H1 (cell line): Measurements from ENCODE around the gene DUSP3. TPM values are rescaled to one million over a fixed set of nuclear protein-coding genes. Genes with fewer than 3 reads are reported as not detected.

ENCODE experiments used
- ASH2L ChIP-seq: fragments of 200-600, 300-600 bp; sonication (generic); IDR thresholded peaks from one replicate; pipeline ENCODE4 v1.7.1; 2017; ENCODE audit warnings: low read length
- FOSL1 ChIP-seq: IDR thresholded peaks from 2 replicates; pipeline ENCODE4 v1.6.1; 2011; ENCODE audit warnings: mild to moderate bottlenecking, low read depth, low read length, moderate library complexity; ENCODE audit not compliant: insufficient read depth
- KDM1A ChIP-seq: fragments of 200-600, 300-600 bp; sonication (generic); IDR thresholded peaks from 2 replicates; pipeline ENCODE4 v1.7.1; 2016; ENCODE audit warnings: mild to moderate bottlenecking, low read length, borderline replicate concordance
- POU5F1 ChIP-seq: IDR thresholded peaks from 2 replicates; pipeline ENCODE4 v1.6.1; 2011; ENCODE audit warnings: low read depth, mild to moderate bottlenecking, low read length, moderate library complexity
- SIRT6 ChIP-seq: IDR thresholded peaks from one replicate; pipeline ENCODE4 v1.7.1; 2012; ENCODE audit warnings: low read length, inconsistent platforms
- TCF12 ChIP-seq: IDR thresholded peaks from 2 replicates; pipeline ENCODE4 v1.6.1; 2011; ENCODE audit warnings: low read depth, mild to moderate bottlenecking, low read length
- polyA plus RNA-seq, 7 experiments: library from polyadenylated mRNA; depleted of rRNA in 3 of 7; stranded (reverse) in 5 of 7; unstranded in 2 of 7; fragments of >200 nt in 5 of 7; fragments of 200-250 nt in 2 of 7; gene quantifications; 1 replicate in 5 of 7; 2 replicates in 1 of 7; 4 replicates in 1 of 7; pipeline versions ENCODE4 v1.2.1 to v1.2.3, GENCODE V29; 2011 to 2013; ENCODE audit warnings: missing spikeins in 2 of 7, mixed read lengths in 2 of 7
- total RNA-seq: library from RNA; stranded (reverse); fragmentation: NEBNext Ultra II Directional; extraction: Animal tissue kit (Norgen Biotek cat#: 25700); gene quantifications from 2 replicates; pipeline ENCODE4 v1.2.1, GENCODE V29; 2021

Gene DUSP3
- total and polyA plus RNA-seq, 2 of the 8 experiments (the other 6 are each of a cell fraction or from before 2014, with no cell fraction given), result 15.1 to 21.2 TPM

DNA sequence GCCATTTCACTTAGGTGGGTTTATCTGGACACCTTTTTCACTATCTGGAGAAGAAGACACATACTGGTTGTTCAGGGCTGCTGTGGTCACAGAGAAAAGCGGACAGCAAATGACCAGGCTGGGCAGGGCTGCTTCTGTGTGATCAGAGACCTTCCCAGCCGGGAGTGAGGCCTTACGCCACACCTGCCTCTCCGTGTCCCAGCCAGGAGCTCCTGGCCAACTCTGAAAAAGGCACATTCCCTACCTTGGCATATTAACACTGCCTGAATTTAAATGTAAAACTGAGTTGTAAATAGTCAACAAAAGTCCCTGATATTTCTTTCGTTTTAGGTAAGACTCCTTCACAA lies 11.1 kb downstream of the DUSP3 start (continued):
- TF ChIP-seq ASH2L (no peak), KDM1A (no peak), SIRT6 (no peak), FOSL1 (no peak), TCF12 (no peak), POU5F1 (no peak)
